RWPE1 (cell line): ENCODE data around the gene DTX1.
A peak's percentile ranks its signal among the peaks of the same experiment; 100 is the strongest.

ENCODE experiments used
- CTCF ChIA-PET: fragments of 350-600 bp; sonication (Branson Sonifier 250); formaldehyde crosslinking; extraction: SDS; loops from one replicate; lab custom pipeline; 2021; lab: Yijun Ruan, JAX
- POLR2A ChIA-PET: fragments of 400-600 bp; formaldehyde crosslinking; extraction: SDS; loops from one replicate; lab custom pipeline; 2020; ENCODE audit warnings: antibody characterized with exemption; ENCODE audit not compliant: low non-redundant PET; lab: Yijun Ruan, JAX
- DNase-seq: peaks from one replicate; pipeline ENCODE4 v3.0.0; 2012; ENCODE audit warnings: low spot score
- H3K27ac ChIP-seq: fragments of 450-650 bp; 2 replicates; pipeline ENCODE4 v1.5.1; 2017
- TF ChIP-seq, protein P1 (sequence below): fragments of 450-650 bp; conservative IDR thresholded peaks from 2 replicates; pipeline ENCODE4 v1.5.1; 2017; ENCODE audit warnings: low read depth, mild to moderate bottlenecking

DTX1 gene

DNA sequence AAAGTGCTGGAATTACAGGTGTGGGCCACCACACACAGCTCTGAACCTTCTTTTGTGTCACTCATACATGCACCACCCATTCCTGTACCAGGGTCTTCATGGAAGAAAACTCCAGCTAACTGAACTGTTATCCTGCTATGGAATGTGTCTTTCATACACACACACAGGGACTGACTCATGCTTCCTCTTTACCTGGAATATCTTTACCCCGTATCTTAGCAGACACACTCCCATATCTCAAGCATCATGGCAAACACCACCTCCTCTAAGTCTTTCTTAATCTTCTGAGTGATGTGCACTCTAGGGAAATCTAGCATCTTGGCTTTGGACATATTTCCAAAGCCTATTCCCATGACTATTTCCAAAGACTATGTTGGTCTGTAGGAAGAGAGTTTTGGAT is 35.0 kb upstream of the DTX1 start:
- ChIA-PET POLR2A (no interaction called here), CTCF (interaction anchor here (0.5 kb wide), 1 partner anchor 515 kb away, joined by 4 read pairs; no protein-coding TSS in a partner anchor)
- no peak overlapping the region for H3K27ac ChIP-seq
- TF ChIP-seq, protein P1, sequence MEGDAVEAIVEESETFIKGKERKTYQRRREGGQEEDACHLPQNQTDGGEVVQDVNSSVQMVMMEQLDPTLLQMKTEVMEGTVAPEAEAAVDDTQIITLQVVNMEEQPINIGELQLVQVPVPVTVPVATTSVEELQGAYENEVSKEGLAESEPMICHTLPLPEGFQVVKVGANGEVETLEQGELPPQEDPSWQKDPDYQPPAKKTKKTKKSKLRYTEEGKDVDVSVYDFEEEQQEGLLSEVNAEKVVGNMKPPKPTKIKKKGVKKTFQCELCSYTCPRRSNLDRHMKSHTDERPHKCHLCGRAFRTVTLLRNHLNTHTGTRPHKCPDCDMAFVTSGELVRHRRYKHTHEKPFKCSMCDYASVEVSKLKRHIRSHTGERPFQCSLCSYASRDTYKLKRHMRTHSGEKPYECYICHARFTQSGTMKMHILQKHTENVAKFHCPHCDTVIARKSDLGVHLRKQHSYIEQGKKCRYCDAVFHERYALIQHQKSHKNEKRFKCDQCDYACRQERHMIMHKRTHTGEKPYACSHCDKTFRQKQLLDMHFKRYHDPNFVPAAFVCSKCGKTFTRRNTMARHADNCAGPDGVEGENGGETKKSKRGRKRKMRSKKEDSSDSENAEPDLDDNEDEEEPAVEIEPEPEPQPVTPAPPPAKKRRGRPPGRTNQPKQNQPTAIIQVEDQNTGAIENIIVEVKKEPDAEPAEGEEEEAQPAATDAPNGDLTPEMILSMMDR: no peak
- peak; percentile 24 for DNase-seq

DNA sequence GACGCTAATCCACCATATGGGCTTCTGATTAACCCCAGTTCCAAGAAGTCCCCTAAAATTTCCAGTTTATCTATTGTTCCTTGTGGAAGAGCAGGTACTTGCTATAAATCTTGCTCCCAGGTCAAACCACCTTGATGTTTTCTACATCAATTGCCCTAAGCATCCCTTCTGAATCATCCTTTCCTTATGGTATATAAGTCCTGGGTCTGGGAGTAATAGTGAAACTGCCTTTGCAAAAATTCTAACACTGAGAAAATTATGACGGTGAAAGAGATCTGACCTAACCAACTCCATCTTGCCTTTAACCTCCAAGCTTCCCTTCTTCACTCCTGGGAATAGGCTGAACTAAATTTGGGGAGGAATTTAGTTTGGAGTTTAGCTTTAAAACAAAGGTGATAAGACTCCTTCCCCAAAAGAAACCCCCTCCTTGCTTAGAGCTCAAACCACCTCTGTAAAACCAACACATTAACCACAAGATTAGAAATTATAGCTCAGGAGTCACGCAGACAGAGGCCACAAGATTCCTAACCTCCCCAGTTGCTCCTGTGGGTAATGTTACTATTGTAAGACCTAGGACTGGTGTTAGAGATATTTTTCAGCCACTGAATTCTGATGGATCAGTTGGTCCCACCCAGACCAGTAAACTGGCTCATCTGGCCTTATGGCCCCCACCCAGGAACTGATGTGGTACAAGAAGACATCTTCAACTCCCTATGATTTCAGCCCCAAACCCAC is 33.8 kb upstream of the DTX1 start:
- ChIA-PET POLR2A (no interaction called here), CTCF (interaction anchor here (1.1 kb wide), 1 partner anchor 30 kb away, joined by 4 read pairs; no protein-coding TSS in a partner anchor)

DNA sequence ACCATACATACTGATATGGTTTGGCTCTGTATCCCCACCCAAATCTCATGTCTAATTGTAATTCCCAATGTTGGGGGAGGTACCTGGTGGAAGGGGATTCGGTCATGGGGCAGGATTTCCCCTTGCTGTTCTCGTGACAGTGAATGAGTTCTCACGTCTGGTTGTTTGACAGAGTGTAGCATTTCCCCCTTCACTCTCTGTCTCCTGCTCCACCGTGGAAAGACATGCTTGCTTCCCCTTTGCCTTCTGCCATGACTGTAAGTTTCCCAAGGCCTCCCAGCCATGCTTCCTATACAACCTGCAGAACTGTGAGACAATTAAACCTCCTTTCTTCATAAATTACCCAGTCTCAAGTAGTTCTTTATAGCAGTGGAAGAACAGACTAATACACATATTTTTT is 28.8 kb upstream of the DTX1 start:
- no peak overlapping the region for H3K27ac ChIP-seq
- CTCF ChIA-PET: no interaction called here
- no peak for DNase-seq
- TF ChIP-seq, protein P1: no peak
- POLR2A ChIA-PET: no interaction called here

More for the DNA sequence above, 33.8 kb upstream of the DTX1 start:
- DNase-seq: no peak
- TF ChIP-seq, protein P1: no peak
- no peak overlapping the region for H3K27ac ChIP-seq

DNA sequence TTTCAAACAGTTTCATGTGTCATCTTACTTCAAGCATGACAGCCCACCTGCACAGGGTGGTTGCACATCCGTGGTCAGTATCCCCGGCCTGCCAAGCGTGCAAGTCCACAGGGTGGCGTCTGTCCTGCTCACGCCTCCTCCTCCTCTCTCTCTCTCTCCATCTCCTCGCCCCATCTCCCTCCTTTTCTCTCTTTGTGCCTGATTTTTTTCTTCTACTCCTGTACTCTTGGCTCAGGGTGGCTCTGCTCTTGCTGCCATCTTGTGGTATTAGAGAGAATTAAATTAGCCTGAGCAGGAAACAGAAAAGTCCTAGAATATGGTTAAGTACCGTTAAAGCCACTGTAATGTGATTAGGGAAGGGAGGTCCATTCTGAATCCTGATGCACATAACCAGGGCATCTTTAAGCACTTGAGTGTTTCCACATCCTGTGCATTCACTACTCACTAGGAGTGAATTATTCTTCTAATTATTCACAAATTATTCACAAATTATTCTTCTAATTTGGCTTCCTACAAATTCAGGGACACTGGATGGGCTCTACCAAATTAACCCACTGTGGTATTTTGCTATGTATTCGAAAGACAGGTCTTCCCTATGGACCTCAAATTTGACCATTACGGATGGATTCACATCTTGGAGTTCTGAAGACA is 25.5 kb upstream of the DTX1 start:
- no peak overlapping the region for H3K27ac ChIP-seq
- peak; percentile 70 for DNase-seq
- TF ChIP-seq, protein P1: peak; percentile 86
- CTCF ChIA-PET: interaction anchor here (0.7 kb wide), 1 partner anchor 839 kb away, joined by 3 read pairs; no protein-coding TSS in a partner anchor
- POLR2A ChIA-PET: no interaction called here

DNA sequence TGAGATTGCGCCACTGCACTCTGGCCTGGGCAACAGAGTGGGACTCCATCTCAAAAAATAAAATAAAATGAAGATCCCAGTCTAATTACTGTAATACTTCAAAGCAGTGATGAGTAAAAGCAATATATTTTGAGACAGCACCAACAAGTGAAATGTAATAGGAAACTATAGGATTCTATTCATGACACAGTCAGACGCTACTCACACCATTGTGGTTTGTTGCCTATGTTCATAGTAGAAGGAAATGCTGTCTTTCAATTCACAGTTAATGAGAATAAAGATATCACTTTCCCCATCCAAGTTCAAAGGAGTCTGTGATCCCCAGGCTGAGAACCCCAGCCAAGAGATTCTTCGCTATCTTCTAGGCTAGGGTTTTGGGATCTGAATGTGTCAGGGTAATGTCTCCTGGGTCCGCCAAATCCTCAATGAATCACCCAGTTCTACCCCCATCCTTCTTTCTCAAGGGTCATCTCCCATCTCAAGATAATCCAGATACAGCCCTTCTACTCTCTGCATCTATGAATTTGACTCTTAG is 16.6 kb upstream of the DTX1 start:
- peak overlapping the region; percentile 95 for H3K27ac ChIP-seq
- POLR2A ChIA-PET: no interaction called here
- no peak for DNase-seq
- CTCF ChIA-PET: interaction anchor here (0.5 to 1.2 kb wide), 2 partner anchors 48 to 273 kb away, joined by 3 to 4 read pairs; no protein-coding TSS in a partner anchor
- TF ChIP-seq, protein P1: no peak

DNA sequence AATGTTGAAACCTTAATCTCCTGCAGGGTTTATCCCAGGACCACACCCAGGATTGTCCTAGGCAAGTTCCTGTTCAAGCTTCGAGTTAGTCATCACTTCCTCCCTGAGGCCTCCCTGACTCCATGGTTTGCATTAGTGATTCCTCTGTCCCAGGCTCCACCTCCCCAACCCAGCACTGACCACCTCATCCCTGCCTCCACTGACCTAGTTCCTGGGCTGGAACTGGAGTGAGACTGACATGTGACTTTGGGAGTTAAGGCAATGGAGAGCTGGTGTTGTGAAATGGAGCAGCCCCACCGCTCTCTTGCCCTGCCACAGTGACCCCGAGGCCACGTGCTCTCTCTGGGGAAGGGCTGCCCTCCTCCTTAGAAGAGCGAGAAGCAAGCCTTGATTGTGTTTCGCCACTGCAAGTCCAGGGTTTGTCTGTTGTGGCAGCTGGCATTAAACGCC is 15.8 kb upstream of the DTX1 start:
- H3K27ac ChIP-seq: peak overlapping the region; percentile 95
- CTCF ChIA-PET: interaction anchor here (0.5 to 1.3 kb wide), 4 partner anchors 9 to 272 kb away, joined by 3 to 4 read pairs (median 3); no protein-coding TSS in a partner anchor
- DNase-seq: peak; percentile 92
- TF ChIP-seq, protein P1: no peak
- POLR2A ChIA-PET: no interaction called here
